CD4-positive, CD25-positive, alpha-beta regulatory T cell (primary cell): Measurements from ENCODE around the gene TAGLN3. TPM values are rescaled to one million over a fixed set of nuclear protein-coding genes. Genes with fewer than 3 reads are reported as not detected.
A peak's percentile ranks its signal among the peaks of the same experiment; 100 is the strongest.

Source experiments
- ATAC-seq, 2 donors: fragments of 150-1000 bp; cut with Tn5 transposase; one replicate each; pipeline ENCODE4 v1.10.0; 2021; ENCODE audit warnings: low read depth in 2 of 2, moderate number of reproducible peaks in 2 of 2, moderate library complexity in 1 of 2
- DNase-seq, 3 donors: peaks; one replicate each; pipeline versions ENCODE4 v3.0.0 to v3.0.0-alpha.2; 2012 to 2022; ENCODE audit warnings: mixed read lengths in 1 of 3
- H3K27ac ChIP-seq: one replicate; pipeline ENCODE4 v1.7.0; 2013; ENCODE audit warnings: mild to moderate bottlenecking, low read length; ENCODE audit not compliant: insufficient read depth, poor library complexity, severe bottlenecking
- H3K27me3 ChIP-seq: one replicate; pipeline ENCODE4 v1.7.0; 2013; ENCODE audit warnings: low read length; ENCODE audit not compliant: control insufficient read depth, insufficient read depth
- H3K36me3 ChIP-seq: one replicate; pipeline ENCODE4 v1.7.0; 2013; ENCODE audit warnings: mild to moderate bottlenecking, low read length, moderate library complexity; ENCODE audit not compliant: control insufficient read depth, insufficient read depth
- H3K4me1 ChIP-seq: 2 replicates; pipeline ENCODE4 v1.7.0; 2013; ENCODE audit warnings: mild to moderate bottlenecking, low read length; ENCODE audit not compliant: insufficient read depth, control insufficient read depth, poor library complexity, severe bottlenecking
- H3K4me3 ChIP-seq: one replicate; pipeline ENCODE4 v1.7.0; 2013; ENCODE audit warnings: low read depth, mild to moderate bottlenecking, low read length, moderate library complexity
- H3K9me3 ChIP-seq, 2 experiments: 1 replicate in 1 of 2; 2 replicates in 1 of 2; pipeline ENCODE4 v1.7.0; 2013; ENCODE audit warnings: low read length in 2 of 2, mild to moderate bottlenecking in 1 of 2, moderate library complexity in 1 of 2; ENCODE audit not compliant: control insufficient read depth in 2 of 2
- H3K27ac Mint-ChIP-seq, 3 donors: one replicate each; pipeline ENCODE4 v1.8.0; 2020 to 2022; ENCODE audit warnings: mild to moderate bottlenecking in 3 of 3, mixed read lengths in 3 of 3, moderate library complexity in 2 of 3
- H3K27me3 Mint-ChIP-seq: one replicate; pipeline ENCODE4 v1.8.0; 2022; ENCODE audit warnings: mild to moderate bottlenecking, mixed read lengths
- H3K36me3 Mint-ChIP-seq: one replicate; pipeline ENCODE4 v1.8.0; 2020; ENCODE audit warnings: mixed read lengths
- H3K4me1 Mint-ChIP-seq, 4 donors: one replicate each; pipeline ENCODE4 v1.8.0; 2020 to 2022; ENCODE audit warnings: mixed read lengths in 4 of 4, mild to moderate bottlenecking in 1 of 4
- H3K4me3 Mint-ChIP-seq, 4 donors: one replicate each; pipeline ENCODE4 v1.8.0; 2020 to 2022; ENCODE audit warnings: mild to moderate bottlenecking in 4 of 4, mixed read lengths in 4 of 4, moderate library complexity in 3 of 4
- H3K9me3 Mint-ChIP-seq, 7 donors: one replicate each; pipeline ENCODE4 v1.8.0; 2020 to 2022; ENCODE audit warnings: mixed read lengths in 7 of 7, mild to moderate bottlenecking in 3 of 7, moderate library complexity in 2 of 7
- polyA plus RNA-seq, 4 donors: library from polyadenylated mRNA; unstranded; fragments of 300-500 nt; fragmentation: Illumina TruSeq; gene quantifications; one replicate each; pipeline ENCODE4 v1.2.3, GENCODE V29; 2021
- total RNA-seq: library from RNA; stranded (reverse); gene quantifications from one replicate; pipeline ENCODE4 v1.2.3, GENCODE V29; 2022

Gene TAGLN3
- total and polyA plus RNA-seq, 5 donors from 2014 or later, result not detected

- ATAC-seq, result peak in 1 of 2 donors; percentile 5
- Mint-ChIP-seq H3K9me3 (no peaks in the 10 kb centered on the region), H3K36me3 (peaks cover 3% of the 10 kb centered on the region), H3K4me3 (peak overlapping the region; percentile 95 to 97 (median 96)), H3K4me1 (peaks cover 34 to 54% (median 47%) of the 10 kb centered on the region in 4 donors), H3K27me3 (peaks cover 7% of the 10 kb centered on the region), H3K27ac (peak overlapping the region; percentile 92 to 96 (median 95))
- no peak for DNase-seq
- H3K9me3 ChIP-seq, result no peaks in the 10 kb centered on the region
- H3K27me3 ChIP-seq, result no peaks in the 10 kb centered on the region
- H3K36me3 ChIP-seq, result peaks cover 4% of the 10 kb centered on the region
- peak overlapping the region; percentile 81 for H3K27ac ChIP-seq
- H3K4me1 ChIP-seq, result peaks cover 31% of the 10 kb centered on the region
- H3K4me3 ChIP-seq, result peak overlapping the region; percentile 99
These were observed 19.2 kb upstream of the TAGLN3 start for GRCh38 chr3:111979434-111980038.

GRCh38 chr3:111980716-111981456 lies 17.8 kb upstream of the TAGLN3 start:
- peak overlapping the region; percentile 95 to 97 (median 96) for H3K4me3 Mint-ChIP-seq
- H3K27ac Mint-ChIP-seq, result peak overlapping the region; percentile 32 to 95 (median 60)
- peaks cover 46 to 68% (median 59%) of the 10 kb centered on the region in 4 donors for H3K4me1 Mint-ChIP-seq
- Histone ChIP-seq H3K36me3 (peaks cover 4% of the 10 kb centered on the region), H3K4me3 (peak overlapping the region; percentile 99), H3K27me3 (no peaks in the 10 kb centered on the region), H3K9me3 (no peaks in the 10 kb centered on the region), H3K4me1 (peaks cover 36% of the 10 kb centered on the region), H3K27ac (no peak overlapping the region)
- no peak for DNase-seq
- no peak for ATAC-seq
- peaks cover 7% of the 10 kb centered on the region for H3K27me3 Mint-ChIP-seq
- H3K9me3 Mint-ChIP-seq, result no peaks in the 10 kb centered on the region
- H3K36me3 Mint-ChIP-seq, result peaks cover 11% of the 10 kb centered on the region

GRCh38 chr3:111981457-111981763 lies 17.3 kb upstream of the TAGLN3 start:
- no peak for ATAC-seq
- H3K4me1 Mint-ChIP-seq, result peaks cover 49 to 69% (median 60%) of the 10 kb centered on the region in 4 donors

GRCh38 chr3:111984636-111985298 lies 14.0 kb upstream of the TAGLN3 start:
- H3K27me3 ChIP-seq, result no peaks in the 10 kb centered on the region
- Mint-ChIP-seq H3K4me3 (peak overlapping the region in 1 of 4 donors; percentile 42), H3K27ac (peak overlapping the region; percentile 45 to 94 (median 73)), H3K9me3 (no peaks in the 10 kb centered on the region), H3K36me3 (peaks cover 26% of the 10 kb centered on the region), H3K4me1 (peaks cover 58 to 79% (median 70%) of the 10 kb centered on the region in 4 donors), H3K27me3 (no peaks in the 10 kb centered on the region)
- H3K4me3 ChIP-seq, result no peak overlapping the region
- H3K9me3 ChIP-seq, result no peaks in the 10 kb centered on the region
- H3K36me3 ChIP-seq, result peaks cover 29% of the 10 kb centered on the region
- H3K27ac ChIP-seq, result peak overlapping the region; percentile 16
- DNase-seq (no peak), ATAC-seq (no peak)
- peaks cover 29% of the 10 kb centered on the region for H3K4me1 ChIP-seq

More at GRCh38 chr3:111981457-111981763, 17.3 kb upstream of the TAGLN3 start:
- peaks cover 7% of the 10 kb centered on the region for H3K27me3 Mint-ChIP-seq
- H3K27me3 ChIP-seq, result no peaks in the 10 kb centered on the region
- H3K36me3 ChIP-seq, result peaks cover 6% of the 10 kb centered on the region
- no peak overlapping the region for H3K27ac ChIP-seq
- peaks cover 13% of the 10 kb centered on the region for H3K36me3 Mint-ChIP-seq
- H3K4me1 ChIP-seq, result peaks cover 36% of the 10 kb centered on the region
- no peak for DNase-seq
- H3K4me3 Mint-ChIP-seq, result peak overlapping the region; percentile 47 to 96 (median 78)
- peak overlapping the region; percentile 99 for H3K4me3 ChIP-seq
- no peaks in the 10 kb centered on the region for H3K9me3 Mint-ChIP-seq
- peak overlapping the region in 1 of 3 donors; percentile 30 for H3K27ac Mint-ChIP-seq
- no peaks in the 10 kb centered on the region for H3K9me3 ChIP-seq

- Mint-ChIP-seq H3K27me3 (no peaks in the 10 kb centered on the region), H3K4me3 (no peak overlapping the region), H3K27ac (peak overlapping the region in 1 of 3 donors; percentile 43), H3K36me3 (peaks cover 26% of the 10 kb centered on the region), H3K9me3 (no peaks in the 10 kb centered on the region), H3K4me1 (peaks cover 45 to 59% (median 57%) of the 10 kb centered on the region in 4 donors)
- H3K4me1 ChIP-seq, result peaks cover 9% of the 10 kb centered on the region
- H3K36me3 ChIP-seq, result peaks cover 41% of the 10 kb centered on the region
- H3K4me3 ChIP-seq, result no peak overlapping the region
- ATAC-seq, result no peak
- no peaks in the 10 kb centered on the region for H3K27me3 ChIP-seq
- no peaks in the 10 kb centered on the region for H3K9me3 ChIP-seq
- no peak for DNase-seq
- no peak overlapping the region for H3K27ac ChIP-seq
These were observed 11.9 kb upstream of the TAGLN3 start for GRCh38 chr3:111986800-111987199.

- peaks cover 27 to 42% (median 36%) of the 10 kb centered on the region in 4 donors for H3K4me1 Mint-ChIP-seq
- peak in 1 of 3 donors; percentile 68 for DNase-seq
- H3K27me3 ChIP-seq, result no peaks in the 10 kb centered on the region
- H3K4me3 Mint-ChIP-seq, result peak overlapping the region in 2 of 4 donors; percentile 36 to 55
- no peak overlapping the region for H3K27ac Mint-ChIP-seq
- peaks cover 5% of the 10 kb centered on the region for H3K4me1 ChIP-seq
- H3K9me3 ChIP-seq, result no peaks in the 10 kb centered on the region
- no peaks in the 10 kb centered on the region for H3K27me3 Mint-ChIP-seq
- H3K36me3 Mint-ChIP-seq, result peaks cover 35% of the 10 kb centered on the region
- H3K9me3 Mint-ChIP-seq, result no peaks in the 10 kb centered on the region
- ATAC-seq, result peak; percentile 81
- peaks cover 59% of the 10 kb centered on the region for H3K36me3 ChIP-seq
- H3K4me3 ChIP-seq, result peak overlapping the region; percentile 4
- no peak overlapping the region for H3K27ac ChIP-seq
These were observed 9.6 kb upstream of the TAGLN3 start for GRCh38 chr3:111989061-111989678.

GRCh38 chr3:111993038-111993437 lies 5.7 kb upstream of the TAGLN3 start:
- H3K36me3 ChIP-seq, result peaks cover 43% of the 10 kb centered on the region
- no peaks in the 10 kb centered on the region for H3K27me3 ChIP-seq
- ATAC-seq (no peak), DNase-seq (no peak)
- H3K4me1 Mint-ChIP-seq, result peaks cover 7 to 18% (median 9%) of the 10 kb centered on the region in 4 donors
- no peak overlapping the region for H3K4me3 Mint-ChIP-seq
- no peaks in the 10 kb centered on the region for H3K27me3 Mint-ChIP-seq
- H3K4me1 ChIP-seq, result no peaks in the 10 kb centered on the region
- H3K9me3 Mint-ChIP-seq, result peaks cover 0 to 1% (median 0%) of the 10 kb centered on the region in 7 donors
- no peaks in the 10 kb centered on the region for H3K9me3 ChIP-seq
- no peak overlapping the region for H3K27ac Mint-ChIP-seq
- no peak overlapping the region for H3K27ac ChIP-seq
- H3K4me3 ChIP-seq, result no peak overlapping the region
- peaks cover 21% of the 10 kb centered on the region for H3K36me3 Mint-ChIP-seq
